WTC11 (cell line): Measurements from ENCODE around the gene RRP36.

Experiments
- ATF3 ChIP-seq: sonication (generic); formaldehyde crosslinking; conservative IDR thresholded peaks from 2 replicates; pipeline ENCODE4 v1.8.1; 2022; ENCODE audit warnings: mild to moderate bottlenecking, missing genetic modification reagents
- CTCF ChIP-seq: fragments of 200-600 bp; IDR thresholded peaks from 2 replicates; pipeline ENCODE4 v1.8.0; 2022; ENCODE audit warnings: antibody characterized with exemption
- E2F4 ChIP-seq: sonication (generic); formaldehyde crosslinking; IDR thresholded peaks from 2 replicates; pipeline ENCODE4 v1.8.1; 2022; ENCODE audit warnings: low read depth, mild to moderate bottlenecking, moderate library complexity, missing genetic modification reagents, borderline replicate concordance
- ESRRA ChIP-seq: sonication (generic); formaldehyde crosslinking; IDR thresholded peaks from 2 replicates; pipeline ENCODE4 v1.8.1; 2022; ENCODE audit warnings: mild to moderate bottlenecking, missing genetic modification reagents, borderline replicate concordance
- FOXP1 ChIP-seq: sonication (generic); formaldehyde crosslinking; IDR thresholded peaks from 2 replicates; pipeline ENCODE4 v1.8.0; 2022; ENCODE audit warnings: missing genetic modification reagents, mild to moderate bottlenecking, moderate library complexity, borderline replicate concordance
- IRF1 ChIP-seq: sonication (generic); formaldehyde crosslinking; IDR thresholded peaks from 2 replicates; pipeline ENCODE4 v1.8.0; 2023; ENCODE audit warnings: missing genetic modification reagents
- NR3C1 ChIP-seq: sonication (generic); formaldehyde crosslinking; conservative IDR thresholded peaks from 2 replicates; pipeline ENCODE4 v1.8.1; 2023; ENCODE audit warnings: low read depth, mild to moderate bottlenecking, missing genetic modification reagents
- TEAD1 ChIP-seq: sonication (generic); formaldehyde crosslinking; IDR thresholded peaks from 2 replicates; pipeline ENCODE4 v1.8.0; 2022; ENCODE audit warnings: mild to moderate bottlenecking, missing genetic modification reagents
- USF1 ChIP-seq: sonication (generic); formaldehyde crosslinking; IDR thresholded peaks from 2 replicates; pipeline ENCODE4 v1.8.0; 2022; ENCODE audit warnings: mild to moderate bottlenecking, missing genetic modification reagents
- ZNF416 ChIP-seq: fragments of 250-450 bp; sonication (Bioruptor Pico); IDR thresholded peaks from 2 replicates; pipeline ENCODE4 v1.9.0; 2021; ENCODE audit warnings: mild to moderate bottlenecking, inconsistent platforms
- TF ChIP-seq, protein P1 (sequence below): sonication (generic); formaldehyde crosslinking; IDR thresholded peaks from 2 replicates; pipeline ENCODE4 v1.8.1; 2022; ENCODE audit warnings: low read depth, missing genetic modification reagents, borderline replicate concordance
- TF ChIP-seq, protein P2 (sequence below): sonication (generic); formaldehyde crosslinking; IDR thresholded peaks from 2 replicates; pipeline ENCODE4 v1.8.1; 2023; ENCODE audit warnings: mild to moderate bottlenecking, missing genetic modification reagents
- TF ChIP-seq, protein P3 (sequence below): sonication (generic); formaldehyde crosslinking; IDR thresholded peaks from 2 replicates; pipeline ENCODE4 v1.8.1; 2022; ENCODE audit warnings: mild to moderate bottlenecking, moderate library complexity, missing genetic modification reagents

DNA sequence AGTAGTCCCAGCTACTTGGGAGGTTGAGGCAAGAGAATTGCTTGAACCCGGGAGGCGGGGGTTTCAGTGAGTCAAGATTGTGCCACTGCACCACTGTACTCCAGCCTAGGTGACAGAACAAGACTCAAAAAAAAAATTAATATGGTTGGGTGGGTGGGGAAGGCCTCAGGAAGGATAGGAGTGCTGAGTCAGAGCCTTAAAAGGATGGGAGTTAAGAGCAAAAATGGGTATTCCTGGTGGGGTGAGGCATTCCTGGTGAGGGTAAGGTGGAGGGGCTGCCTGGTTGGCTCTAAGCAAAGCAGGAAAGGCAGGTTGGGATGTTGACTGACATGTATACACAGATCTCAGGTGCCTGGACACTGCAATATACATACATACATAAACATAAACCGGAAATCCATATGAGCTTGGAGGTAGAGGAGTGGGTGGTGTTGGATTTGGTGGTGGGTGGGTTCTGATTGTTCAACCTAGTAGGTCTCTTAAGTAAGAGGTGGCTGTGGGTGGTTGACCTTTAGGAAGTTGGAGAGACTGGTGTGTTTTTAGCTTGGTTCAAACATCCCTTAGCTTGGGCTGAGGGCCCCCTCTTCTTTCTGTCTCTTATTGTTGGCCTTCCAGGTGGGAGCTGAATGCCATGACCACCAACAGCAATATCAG, 1.2 kb upstream of the RRP36 start:
- TF ChIP-seq, protein P1, sequence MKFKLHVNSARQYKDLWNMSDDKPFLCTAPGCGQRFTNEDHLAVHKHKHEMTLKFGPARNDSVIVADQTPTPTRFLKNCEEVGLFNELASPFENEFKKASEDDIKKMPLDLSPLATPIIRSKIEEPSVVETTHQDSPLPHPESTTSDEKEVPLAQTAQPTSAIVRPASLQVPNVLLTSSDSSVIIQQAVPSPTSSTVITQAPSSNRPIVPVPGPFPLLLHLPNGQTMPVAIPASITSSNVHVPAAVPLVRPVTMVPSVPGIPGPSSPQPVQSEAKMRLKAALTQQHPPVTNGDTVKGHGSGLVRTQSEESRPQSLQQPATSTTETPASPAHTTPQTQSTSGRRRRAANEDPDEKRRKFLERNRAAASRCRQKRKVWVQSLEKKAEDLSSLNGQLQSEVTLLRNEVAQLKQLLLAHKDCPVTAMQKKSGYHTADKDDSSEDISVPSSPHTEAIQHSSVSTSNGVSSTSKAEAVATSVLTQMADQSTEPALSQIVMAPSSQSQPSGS (CRISPR knock-in tag): no peak
- TF ChIP-seq ESRRA (no peak), CTCF (no peak), NR3C1 (no peak), TEAD1 (CRISPR knock-in tag) (no peak), ZNF416 (CRISPR knock-in tag) (no peak), ATF3 (CRISPR knock-in tag) (no peak), IRF1 (no peak), FOXP1 (CRISPR knock-in tag) (no peak), USF1 (CRISPR knock-in tag) (no peak), E2F4 (CRISPR knock-in tag) (no peak)
- TF ChIP-seq, protein P2, sequence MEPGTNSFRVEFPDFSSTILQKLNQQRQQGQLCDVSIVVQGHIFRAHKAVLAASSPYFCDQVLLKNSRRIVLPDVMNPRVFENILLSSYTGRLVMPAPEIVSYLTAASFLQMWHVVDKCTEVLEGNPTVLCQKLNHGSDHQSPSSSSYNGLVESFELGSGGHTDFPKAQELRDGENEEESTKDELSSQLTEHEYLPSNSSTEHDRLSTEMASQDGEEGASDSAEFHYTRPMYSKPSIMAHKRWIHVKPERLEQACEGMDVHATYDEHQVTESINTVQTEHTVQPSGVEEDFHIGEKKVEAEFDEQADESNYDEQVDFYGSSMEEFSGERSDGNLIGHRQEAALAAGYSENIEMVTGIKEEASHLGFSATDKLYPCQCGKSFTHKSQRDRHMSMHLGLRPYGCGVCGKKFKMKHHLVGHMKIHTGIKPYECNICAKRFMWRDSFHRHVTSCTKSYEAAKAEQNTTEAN (CRISPR knock-in tag): no peak
- TF ChIP-seq, protein P3, sequence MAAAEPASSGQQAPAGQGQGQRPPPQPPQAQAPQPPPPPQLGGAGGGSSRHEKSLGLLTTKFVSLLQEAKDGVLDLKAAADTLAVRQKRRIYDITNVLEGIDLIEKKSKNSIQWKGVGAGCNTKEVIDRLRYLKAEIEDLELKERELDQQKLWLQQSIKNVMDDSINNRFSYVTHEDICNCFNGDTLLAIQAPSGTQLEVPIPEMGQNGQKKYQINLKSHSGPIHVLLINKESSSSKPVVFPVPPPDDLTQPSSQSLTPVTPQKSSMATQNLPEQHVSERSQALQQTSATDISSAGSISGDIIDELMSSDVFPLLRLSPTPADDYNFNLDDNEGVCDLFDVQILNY (CRISPR knock-in tag): no peak
